Small intestine (tissue), 7 donors: ENCODE measurements around the gene CHAD. TPM values are rescaled to one million over a fixed set of nuclear protein-coding genes. Genes with fewer than 3 reads are reported as not detected.
A peak's percentile ranks its signal among the peaks of the same experiment; 100 is the strongest.
"Not testable (repeated sequence)": the region's sequence is repeated elsewhere in the genome, so short reads cannot be mapped to it uniquely, and the experiment has no call there.

Experiments used
- DNase-seq, 2 donors: peaks; one replicate each; pipeline versions ENCODE4 v3.0.0 to v3.0.0-alpha.2; 2013
- FAIRE-seq: peaks from 2 replicates; lab custom pipeline; 2012; peaks lifted over from hg19 to GRCh38; lab: Jason Lieb, UNC
- H3K27ac ChIP-seq, 3 donors: one replicate each; pipeline ENCODE4 v1.5.1; 2013; ENCODE audit warnings: low read length in 2 of 3, mild to moderate bottlenecking in 2 of 3, control low read depth in 1 of 3, inconsistent platforms in 1 of 3, low read depth in 1 of 3, moderate library complexity in 1 of 3
- H3K27me3 ChIP-seq, 3 donors: one replicate each; pipeline ENCODE4 v1.6.1; 2013; ENCODE audit warnings: low read length in 3 of 3, inconsistent platforms in 1 of 3; ENCODE audit not compliant: control insufficient read depth in 3 of 3, insufficient read depth in 3 of 3
- H3K36me3 ChIP-seq, 3 donors: one replicate each; pipeline ENCODE4 v1.6.1; 2013; ENCODE audit warnings: low read length in 3 of 3, inconsistent platforms in 1 of 3, low read depth in 1 of 3, mild to moderate bottlenecking in 1 of 3, moderate library complexity in 1 of 3; ENCODE audit not compliant: control insufficient read depth in 3 of 3, insufficient read depth in 2 of 3
- H3K4me1 ChIP-seq, 3 donors: one replicate each; pipeline ENCODE4 v1.6.1; 2013; ENCODE audit warnings: low read length in 2 of 3, inconsistent platforms in 1 of 3, low read depth in 1 of 3, mild to moderate bottlenecking in 1 of 3, moderate library complexity in 1 of 3; ENCODE audit not compliant: control insufficient read depth in 3 of 3, insufficient read depth in 2 of 3
- H3K4me3 ChIP-seq, 3 donors: one replicate each; pipeline ENCODE4 v1.5.1; 2013; ENCODE audit warnings: low read length in 3 of 3, control low read depth in 1 of 3, inconsistent platforms in 1 of 3, low read depth in 1 of 3, mild to moderate bottlenecking in 1 of 3, moderate library complexity in 1 of 3
- H3K9me3 ChIP-seq, 2 donors: one replicate each; pipeline ENCODE4 v1.6.1; 2013; ENCODE audit warnings: low read depth in 1 of 2, low read length in 1 of 2; ENCODE audit not compliant: control insufficient read depth in 2 of 2, insufficient read depth in 1 of 2
- WGBS, 3 donors: extraction: QIAGEN DNeasy Blood & Tissue Kit; methylation state at CpG; one replicate each; pipeline ENCODE4 v1.1.7; 2013; 5-methylcytosine and 5-hydroxymethylcytosine counted together
- polyA plus RNA-seq, 4 donors: library from polyadenylated mRNA; stranded (reverse) in 3 of 4; unstranded in 1 of 4; fragments of 200-250 nt in 3 of 4; fragments of 120-200 nt in 1 of 4; gene quantifications; one replicate each; pipeline versions ENCODE4 v1.2.1 to v1.2.3, GENCODE V29; 2013
- donor health status: healthy with polysubstance abuse.
- donor health status: control.
- donor health status: control.
- donor health status: Bipolar disorder and iron deficiency.
- donor health status: healthy.

The CHAD gene
- polyA plus RNA-seq, 4 donors, result 0.87 to 13.4 (median 5.8) TPM

DNA sequence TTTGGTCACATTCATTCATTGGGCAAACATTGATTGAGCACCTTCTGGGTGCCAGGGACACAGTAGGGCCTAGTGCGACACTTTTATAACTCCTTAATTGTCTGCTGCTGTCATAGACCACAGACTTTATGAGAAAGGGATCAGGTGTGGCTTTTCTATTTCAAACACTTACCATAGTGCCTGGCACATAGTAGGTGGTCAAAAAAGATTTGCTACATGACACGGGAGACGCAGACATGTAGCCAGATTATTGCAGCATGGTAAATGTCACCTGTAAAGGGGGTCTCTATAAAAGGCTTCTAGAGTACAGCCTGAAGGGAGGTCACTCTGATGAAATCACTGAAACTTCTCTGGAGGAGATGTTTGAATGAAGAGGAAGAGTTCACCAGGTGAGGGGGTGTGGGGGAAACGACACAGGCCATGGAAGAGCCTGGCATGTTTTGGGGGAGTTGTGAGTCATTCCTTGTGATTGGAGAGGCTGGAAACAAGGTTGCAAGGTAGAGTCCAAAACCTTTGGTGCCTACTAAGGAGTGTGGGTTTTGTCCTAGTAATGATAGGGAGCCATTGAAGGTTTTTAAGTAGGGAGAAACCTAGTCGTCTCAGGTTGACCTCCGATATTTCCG, 11.6 kb upstream of the CHAD start:
- no peak for FAIRE-seq
- Histone ChIP-seq H3K9me3 (no peaks in the 10 kb centered on the region), H3K27ac (no peak overlapping the region), H3K27me3 (no peaks in the 10 kb centered on the region), H3K36me3 (peaks cover 2 to 40% (median 4%) of the 10 kb centered on the region in 3 donors), H3K4me3 (no peak overlapping the region), H3K4me1 (peaks cover 1 to 22% (median 6%) of the 10 kb centered on the region in 3 donors)
- no peak for DNase-seq
- WGBS, 3 donors, result 81 to 86% (median 86%) methylated on average over 7 of the region's 7 CpGs

DNA sequence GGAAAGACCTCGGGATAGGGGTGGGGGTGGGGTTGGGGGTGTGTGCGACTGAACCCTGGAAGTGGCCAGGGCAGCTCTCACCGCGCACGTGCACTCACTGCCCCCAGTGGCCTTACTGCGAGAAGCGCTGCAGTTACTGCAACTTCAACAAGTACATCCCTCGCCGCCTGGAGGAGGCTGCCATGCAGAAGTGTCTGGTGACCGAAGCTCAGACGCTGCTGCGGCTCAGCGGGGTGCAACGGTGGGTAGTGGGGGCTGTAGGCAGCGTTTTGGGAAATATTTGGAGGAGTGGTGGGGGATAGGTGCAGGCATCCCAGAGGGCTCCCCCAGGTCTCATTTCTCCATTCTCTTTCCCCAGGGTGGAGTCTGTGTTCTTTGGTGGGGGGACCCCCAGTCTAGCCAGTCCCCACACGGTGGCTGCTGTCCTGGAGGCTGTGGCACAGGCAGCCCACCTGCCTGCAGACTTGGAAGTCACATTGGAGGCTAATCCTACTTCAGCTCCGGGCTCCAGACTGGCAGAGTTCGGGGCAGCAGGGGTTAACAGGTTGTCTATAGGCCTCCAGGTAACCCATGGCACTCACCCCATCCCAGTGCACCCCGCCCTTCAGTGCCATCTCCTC, 11.0 kb upstream of the CHAD start:
- 11 to 16% (median 15%) methylated on average over 19 of the region's 19 CpGs for WGBS, 3 donors
- peaks cover 1 to 22% (median 6%) of the 10 kb centered on the region in 3 donors for H3K4me1 ChIP-seq
- DNase-seq (peak; percentile 82 to 88), FAIRE-seq (no peak)
- no peaks in the 10 kb centered on the region for H3K9me3 ChIP-seq
- H3K4me3 ChIP-seq, result peak overlapping the region; percentile 45 to 84 (median 66)
- H3K27ac ChIP-seq, result peak overlapping the region in 2 of 3 donors; percentile 87 to 91
- H3K36me3 ChIP-seq, result peaks cover 2 to 38% (median 2%) of the 10 kb centered on the region in 3 donors
- H3K27me3 ChIP-seq, result no peaks in the 10 kb centered on the region

DNA sequence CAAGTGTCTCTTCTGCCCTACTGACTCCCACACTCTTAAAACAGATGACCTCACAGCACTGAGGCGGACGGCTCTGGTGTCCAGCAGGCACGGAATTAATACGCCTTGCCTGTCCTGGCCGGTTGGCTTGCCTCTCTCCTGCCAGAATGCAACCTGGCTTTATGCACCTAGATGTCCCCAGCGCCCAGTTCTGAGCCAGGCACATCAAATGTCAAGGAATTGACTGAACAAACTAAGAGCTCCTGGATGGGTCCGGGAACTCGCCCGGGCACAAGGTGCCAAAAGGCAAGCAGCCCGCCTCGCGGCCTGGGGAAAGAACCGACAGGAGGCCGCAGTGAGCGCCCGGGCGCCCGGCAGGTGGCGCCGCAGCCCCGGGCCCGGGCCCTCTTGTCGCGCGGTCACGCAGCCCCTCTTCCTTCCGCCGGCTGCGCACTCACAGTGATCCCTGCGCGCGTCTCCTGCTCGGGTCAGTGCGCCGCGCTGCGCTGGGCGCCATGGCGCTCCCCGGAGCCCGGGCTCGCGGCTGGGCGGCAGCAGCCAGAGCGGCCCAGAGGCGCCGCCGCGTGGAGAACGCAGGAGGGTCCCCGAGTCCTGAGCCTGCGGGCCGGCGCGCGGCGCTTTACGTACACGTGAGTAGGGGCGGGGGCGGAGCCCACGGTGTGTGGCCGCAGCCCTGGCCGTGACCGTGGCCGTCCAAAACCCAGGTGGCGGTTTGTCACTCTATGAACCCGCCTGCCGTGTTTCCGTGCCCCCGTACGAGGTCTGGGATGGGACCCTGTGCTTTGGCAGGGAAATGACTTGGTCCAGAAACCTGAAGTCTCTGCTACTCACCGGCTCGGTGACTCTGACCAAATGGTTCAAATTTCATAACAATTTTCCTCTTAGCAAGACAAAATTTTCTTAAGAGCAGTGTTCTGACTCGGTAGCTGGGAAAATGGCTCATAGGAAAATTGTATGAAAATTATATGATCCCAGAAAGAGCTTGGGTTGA, 10.0 kb upstream of the CHAD start, which contains the start of gene RSAD1:
Gene RSAD1 (plus strand): TSS at position 470 of the 991 bp plus-strand sequence. CDS start 25 bp downstream, at position 495.
- peak; percentile 88 to 96 for DNase-seq
- peak within 1 kb of the TSS; percentile 64 to 91 (median 87) for H3K27ac ChIP-seq
- H3K9me3 ChIP-seq, result no peaks in the 10 kb centered on the region
- peaks cover 0 to 38% (median under 1%) of the 10 kb centered on the region in 3 donors for H3K36me3 ChIP-seq
- no peaks in the 10 kb centered on the region for H3K27me3 ChIP-seq
- H3K4me3 ChIP-seq, result peak within 1 kb of the TSS; percentile 45 to 84 (median 66)
- no peak for FAIRE-seq
- WGBS, 3 donors, result 2 to 5% (median 4%) methylated on average over 65 to 75 of the region's 75 CpGs
- H3K4me1 ChIP-seq, result peaks cover 1 to 22% (median 6%) of the 10 kb centered on the region in 3 donors

DNA sequence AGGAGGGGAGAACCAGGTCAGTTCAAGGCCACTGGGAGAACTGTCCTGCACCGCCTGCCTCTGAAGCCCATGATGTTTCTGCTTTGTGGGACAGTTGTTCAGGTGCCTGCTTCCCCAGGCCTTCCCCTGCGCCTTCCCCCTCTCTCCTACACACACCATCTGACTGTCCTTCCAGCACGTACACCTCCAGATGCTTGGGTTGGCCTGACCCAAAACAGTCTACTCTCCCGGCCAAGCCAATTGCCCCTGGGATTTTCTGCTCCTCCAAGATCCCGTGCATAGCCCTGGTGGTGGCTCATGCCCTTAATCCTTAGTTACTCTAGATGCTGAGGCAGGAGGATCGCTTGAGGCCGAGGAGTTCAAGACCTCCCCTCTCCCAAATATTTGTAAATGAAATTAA, 9.3 kb upstream of the CHAD start:
- no peak for FAIRE-seq
- H3K27ac ChIP-seq, result peak overlapping the region; percentile 64 to 91 (median 87)
- H3K36me3 ChIP-seq, result peaks cover 0 to 35% (median 0%) of the 10 kb centered on the region in 3 donors
- H3K27me3 ChIP-seq, result no peaks in the 10 kb centered on the region
- WGBS, 3 donors, result 81 to 89% (median 85%) methylated on average over 7 of the region's 7 CpGs
- peaks cover 1 to 22% (median 6%) of the 10 kb centered on the region in 3 donors for H3K4me1 ChIP-seq
- H3K4me3 ChIP-seq, result peak overlapping the region in 1 of 3 donors; percentile 27
- DNase-seq, result no peak
- no peaks in the 10 kb centered on the region for H3K9me3 ChIP-seq

DNA sequence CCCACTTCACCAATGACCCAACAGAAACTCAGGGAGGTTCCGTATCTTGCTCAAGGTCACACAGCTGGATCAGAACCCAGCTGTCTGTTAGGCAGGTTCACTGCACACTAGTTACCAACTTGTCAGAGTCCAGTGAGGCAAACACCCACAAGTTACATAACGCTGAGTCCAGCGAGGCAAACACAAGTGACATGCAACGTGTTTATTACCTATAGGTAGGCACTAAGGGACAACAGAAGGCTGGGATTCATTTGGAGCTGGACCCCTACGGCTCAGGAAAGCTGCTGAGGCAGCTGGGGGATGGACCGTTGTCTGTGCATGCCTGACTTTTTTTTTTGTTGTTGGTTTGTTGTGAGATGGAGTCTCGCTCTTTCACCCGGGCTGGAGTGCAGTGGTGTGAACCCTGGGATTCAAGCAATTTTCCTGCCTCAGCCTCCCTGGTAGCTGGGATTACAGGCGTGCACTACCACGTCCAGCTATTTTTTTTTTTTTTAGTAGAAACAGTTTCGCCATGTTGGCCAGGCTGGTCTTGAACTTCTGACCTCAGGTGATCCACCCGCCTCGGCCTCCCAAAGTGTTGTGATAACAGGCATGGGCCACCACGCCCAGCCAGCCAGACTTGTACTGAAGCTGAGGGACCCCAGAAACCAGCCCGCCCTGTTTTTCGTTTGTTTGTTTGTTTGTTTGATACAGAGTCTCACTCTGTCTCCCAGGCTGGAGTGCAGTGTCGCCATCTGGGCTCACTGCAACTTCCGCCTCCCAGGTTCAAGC, 8.1 kb upstream of the CHAD start:
- H3K36me3 ChIP-seq, result peaks cover 0 to 37% (median 2%) of the 10 kb centered on the region in 3 donors
- H3K9me3 ChIP-seq, result no peaks in the 10 kb centered on the region
- H3K4me1 ChIP-seq, result peaks cover 1 to 19% (median 6%) of the 10 kb centered on the region in 3 donors
- no peaks in the 10 kb centered on the region for H3K27me3 ChIP-seq
- WGBS, 3 donors, result 42 to 66% (median 48%) methylated on average over 18 of the region's 18 CpGs
- peak overlapping the region in 1 of 3 donors; percentile 56 for H3K27ac ChIP-seq
- no peak for FAIRE-seq
- peak overlapping the region in 2 of 3 donors; percentile 33 to 47 for H3K4me3 ChIP-seq
- peak; percentile 63 to 79 for DNase-seq

DNA sequence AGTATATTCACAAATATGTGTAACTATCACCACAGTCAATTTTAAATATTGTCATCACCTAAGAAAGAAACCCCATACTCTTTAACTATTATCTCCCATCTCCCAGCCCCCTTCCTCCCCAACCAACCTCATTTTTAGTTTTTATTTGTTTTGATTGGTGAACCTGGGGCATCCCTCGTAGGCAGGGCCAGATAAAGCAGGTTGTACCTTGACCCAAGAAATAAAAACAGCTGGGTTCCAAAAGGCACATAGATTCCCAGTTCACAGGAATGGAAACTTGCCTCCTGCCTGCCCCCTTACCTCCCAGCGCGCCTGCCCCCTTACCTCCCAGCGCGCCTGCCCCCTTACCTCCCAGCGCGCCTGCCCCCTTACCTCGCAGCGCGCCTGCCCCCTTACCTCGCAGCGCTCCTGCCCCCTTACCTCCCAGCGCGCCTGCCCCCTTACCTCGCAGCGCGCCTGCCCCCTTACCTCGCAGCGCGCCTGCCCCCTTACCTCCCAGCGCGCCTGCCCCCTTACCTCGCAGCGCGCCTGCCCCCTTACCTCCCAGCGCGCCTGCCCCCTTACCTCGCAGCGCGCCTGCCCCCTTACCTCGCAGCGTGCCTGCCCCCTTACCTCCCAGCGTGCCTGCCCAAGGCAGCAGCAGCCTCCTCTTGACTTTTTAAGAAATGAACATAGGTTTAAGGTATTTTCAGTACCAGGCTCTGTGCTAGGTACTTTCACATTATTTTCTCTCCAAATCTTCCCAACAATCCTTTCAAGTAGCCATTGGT, 7.3 kb upstream of the CHAD start:
- FAIRE-seq, H3K27me3 ChIP-seq, H3K9me3 ChIP-seq: not testable (repeated sequence)
- Histone ChIP-seq H3K36me3 (peaks cover 0 to 43% (median 4%) of the 10 kb centered on the region in 3 donors), H3K27ac (peak overlapping the region in 1 of 3 donors; percentile 56), H3K4me3 (peak overlapping the region in 2 of 3 donors; percentile 33 to 47), H3K4me1 (peaks cover 1 to 19% (median 6%) of the 10 kb centered on the region in 3 donors)
- DNase-seq, result peak; percentile 74 to 84
- 6 to 33% (median 21%) methylated on average over 21 to 33 of the region's 33 CpGs for WGBS, 3 donors

DNA sequence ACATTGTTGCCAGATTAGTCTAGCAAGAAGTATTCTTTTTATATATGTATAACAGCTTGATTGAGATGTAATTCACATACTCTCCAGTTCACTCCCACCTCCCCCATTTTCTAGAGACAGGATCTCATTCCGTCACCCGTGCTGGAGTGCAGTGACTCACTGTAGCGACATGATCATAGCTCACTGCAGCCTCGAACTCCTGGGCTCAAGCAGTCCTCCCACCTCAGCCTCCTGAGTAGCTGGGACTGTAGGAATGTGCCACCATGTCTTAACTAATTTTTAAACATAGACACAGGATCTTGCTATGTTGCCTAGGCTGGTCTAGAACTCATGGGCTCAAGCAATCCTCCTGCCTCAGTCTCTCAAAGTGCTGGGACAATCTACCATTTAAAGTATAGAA, 6.7 kb upstream of the CHAD start:
- no peak overlapping the region for H3K4me3 ChIP-seq
- FAIRE-seq (no peak), DNase-seq (no peak)
- peaks cover 0 to 48% (median 4%) of the 10 kb centered on the region in 3 donors for H3K36me3 ChIP-seq
- 49 to 74% (median 60%) methylated on average over 4 of the region's 4 CpGs for WGBS, 3 donors
- H3K4me1 ChIP-seq, result peaks cover 1 to 19% (median 6%) of the 10 kb centered on the region in 3 donors
- no peaks in the 10 kb centered on the region for H3K9me3 ChIP-seq
- no peaks in the 10 kb centered on the region for H3K27me3 ChIP-seq
- no peak overlapping the region for H3K27ac ChIP-seq
